Measurements from ENCODE around the gene GNAI3. TPM values are rescaled to one million over a fixed set of nuclear protein-coding genes. Genes with fewer than 3 reads are reported as not detected.

GNAI3 gene
- total and polyA plus RNA-seq, 4 donors: 2.7 to 10.4 (median 6.5) TPM

DNA sequence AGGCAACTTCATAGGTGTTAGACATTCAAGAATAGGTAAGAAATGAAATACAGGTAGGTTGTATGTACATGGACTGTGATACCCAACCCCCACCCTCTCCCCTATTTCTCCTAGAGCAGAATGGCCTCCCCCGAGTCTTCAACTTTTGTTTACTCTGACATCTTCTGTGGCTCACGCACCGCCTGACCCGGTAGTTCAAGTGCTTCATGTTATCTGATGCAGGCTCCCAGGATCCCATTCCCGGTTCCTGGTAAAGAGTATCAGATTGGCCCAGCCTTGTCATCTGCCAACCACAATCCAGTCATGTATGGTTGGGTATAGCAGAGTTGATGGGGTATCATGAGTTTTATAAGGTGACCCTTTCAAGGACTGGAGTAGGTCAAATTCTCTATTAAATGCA lies 9.1 kb downstream of the GNAI3 start:
- no peaks in the 10 kb centered on the region for H3K27me3 ChIP-seq (ENCODE audit: control insufficient read depth in 3 of 3, insufficient read depth in 3 of 3, low read length in 2 of 3)
- H3K27ac ChIP-seq (ENCODE audit: low read depth in 1 of 2, low read length in 1 of 2): no peak overlapping the region
- H3K4me3 ChIP-seq: no peak overlapping the region
- DNase-seq: no peak
- peaks cover 0 to 18% (median 5%) of the 10 kb centered on the region in 5 donors for H3K4me1 ChIP-seq (ENCODE audit: control insufficient read depth in 5 of 5, insufficient read depth in 5 of 5, low read length in 5 of 5)
- no peak for ATAC-seq (ENCODE audit: insufficient read depth, low FRiP score)
- H3K9me3 ChIP-seq (ENCODE audit: control insufficient read depth in 4 of 4, insufficient read depth in 3 of 4, low read length in 3 of 4): no peaks in the 10 kb centered on the region
- H3K9ac ChIP-seq (ENCODE audit: insufficient read depth in 1 of 2, low read length in 2 of 2): no peak overlapping the region
- TF ChIP-seq, protein P1, sequence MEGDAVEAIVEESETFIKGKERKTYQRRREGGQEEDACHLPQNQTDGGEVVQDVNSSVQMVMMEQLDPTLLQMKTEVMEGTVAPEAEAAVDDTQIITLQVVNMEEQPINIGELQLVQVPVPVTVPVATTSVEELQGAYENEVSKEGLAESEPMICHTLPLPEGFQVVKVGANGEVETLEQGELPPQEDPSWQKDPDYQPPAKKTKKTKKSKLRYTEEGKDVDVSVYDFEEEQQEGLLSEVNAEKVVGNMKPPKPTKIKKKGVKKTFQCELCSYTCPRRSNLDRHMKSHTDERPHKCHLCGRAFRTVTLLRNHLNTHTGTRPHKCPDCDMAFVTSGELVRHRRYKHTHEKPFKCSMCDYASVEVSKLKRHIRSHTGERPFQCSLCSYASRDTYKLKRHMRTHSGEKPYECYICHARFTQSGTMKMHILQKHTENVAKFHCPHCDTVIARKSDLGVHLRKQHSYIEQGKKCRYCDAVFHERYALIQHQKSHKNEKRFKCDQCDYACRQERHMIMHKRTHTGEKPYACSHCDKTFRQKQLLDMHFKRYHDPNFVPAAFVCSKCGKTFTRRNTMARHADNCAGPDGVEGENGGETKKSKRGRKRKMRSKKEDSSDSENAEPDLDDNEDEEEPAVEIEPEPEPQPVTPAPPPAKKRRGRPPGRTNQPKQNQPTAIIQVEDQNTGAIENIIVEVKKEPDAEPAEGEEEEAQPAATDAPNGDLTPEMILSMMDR (IDR thresholded peaks at IDR 0.05; ENCODE audit: control extremely low read depth, extremely low read depth): no peak
- 89 to 93% methylated on average over 5 of the region's 5 CpGs for WGBS, 2 donors
- H3K36me3 ChIP-seq (ENCODE audit: control insufficient read depth in 4 of 4, insufficient read depth in 4 of 4, low read length in 4 of 4): peaks cover 0 to 1% (median 0%) of the 10 kb centered on the region in 4 donors

GRCh38 chr1:109559995-109560394 lies 11.6 kb downstream of the GNAI3 start:
- Histone ChIP-seq H3K4me3 (no peak overlapping the region), H3K9ac (ENCODE audit: insufficient read depth in 1 of 2, low read length in 2 of 2) (no peak overlapping the region), H3K27me3 (ENCODE audit: control insufficient read depth in 3 of 3, insufficient read depth in 3 of 3, low read length in 2 of 3) (no peaks in the 10 kb centered on the region), H3K27ac (ENCODE audit: low read depth in 1 of 2, low read length in 1 of 2) (no peak overlapping the region), H3K9me3 (ENCODE audit: control insufficient read depth in 4 of 4, insufficient read depth in 3 of 4, low read length in 3 of 4) (no peaks in the 10 kb centered on the region), H3K4me1 (ENCODE audit: control insufficient read depth in 5 of 5, insufficient read depth in 5 of 5, low read length in 5 of 5) (peaks cover 0 to 28% (median 5%) of the 10 kb centered on the region in 5 donors), H3K36me3 (ENCODE audit: control insufficient read depth in 4 of 4, insufficient read depth in 4 of 4, low read length in 4 of 4) (peaks cover 0 to 1% (median 0%) of the 10 kb centered on the region in 4 donors)
- DNase-seq (no peak), ATAC-seq (ENCODE audit: insufficient read depth, low FRiP score) (no peak)
- TF ChIP-seq, protein P1 (IDR thresholded peaks at IDR 0.05; ENCODE audit: control extremely low read depth, extremely low read depth): no peak

GRCh38 chr1:109564194-109564878 lies 15.9 kb downstream of the GNAI3 start:
- ATAC-seq (ENCODE audit: insufficient read depth, low FRiP score): no peak
- Histone ChIP-seq H3K9me3 (ENCODE audit: control insufficient read depth in 4 of 4, insufficient read depth in 3 of 4, low read length in 3 of 4) (no peaks in the 10 kb centered on the region), H3K36me3 (ENCODE audit: control insufficient read depth in 4 of 4, insufficient read depth in 4 of 4, low read length in 4 of 4) (peaks cover 0 to 3% (median 0%) of the 10 kb centered on the region in 4 donors), H3K4me3 (no peak overlapping the region), H3K4me1 (ENCODE audit: control insufficient read depth in 5 of 5, insufficient read depth in 5 of 5, low read length in 5 of 5) (peaks cover 0 to 54% (median 6%) of the 10 kb centered on the region in 5 donors), H3K9ac (ENCODE audit: insufficient read depth in 1 of 2, low read length in 2 of 2) (no peak overlapping the region), H3K27me3 (ENCODE audit: control insufficient read depth in 3 of 3, insufficient read depth in 3 of 3, low read length in 2 of 3) (no peaks in the 10 kb centered on the region), H3K27ac (ENCODE audit: low read depth in 1 of 2, low read length in 1 of 2) (no peak overlapping the region)
- DNase-seq: no peak
- TF ChIP-seq, protein P1 (IDR thresholded peaks at IDR 0.05; ENCODE audit: control extremely low read depth, extremely low read depth): no peak
- 78 to 83% methylated on average over 7 of the region's 7 CpGs for WGBS, 2 donors

Data from lung (tissue), 12 donors.